Adipose tissue (tissue), 3 donors: ENCODE measurements around the gene ITIH4. TPM values are rescaled to one million over a fixed set of nuclear protein-coding genes. Genes with fewer than 3 reads are reported as not detected.

ENCODE experiments used
- H3K27ac ChIP-seq: one replicate; pipeline ENCODE4 v1.5.1; 2013; ENCODE audit warnings: low read depth, low read length
- WGBS, 3 donors: extraction: QIAGEN DNeasy Blood & Tissue Kit; methylation state at CpG; one replicate each; pipeline ENCODE4 v1.1.7; 2013; 5-methylcytosine and 5-hydroxymethylcytosine counted together
- polyA plus RNA-seq, 3 donors: library from polyadenylated mRNA; stranded (reverse); fragments of 200-250 nt; gene quantifications; one replicate each; pipeline ENCODE4 v1.2.3, GENCODE V29; 2013
- donor health status: healthy with polysubstance abuse.
- donor health status: Bipolar disorder and iron deficiency.
- donor health status: healthy.

Gene ITIH4
- polyA plus RNA-seq: 10 to 100 TPM in 2 of 3 donors, 1 to 10 TPM in 1; 4.0 to 55.2 (median 21.1) TPM

- 69 to 83% (median 81%) methylated on average over 16 of the region's 16 CpGs for WGBS, 3 donors
- H3K27ac ChIP-seq: no peak within 1 kb of the TSS
These were observed at the start of gene ITIH4 for GRCh38 chr3:52830535-52831258. ITIH4 (minus strand) TSS chr3:52830672; CDS start chr3:52830642, 30 bp downstream.

- no peak overlapping the region for H3K27ac ChIP-seq
- WGBS, 3 donors: 90 to 96% (median 96%) methylated on average over 5 of the region's 5 CpGs
These were observed 49.6 kb upstream of the ITIH4 start for GRCh38 chr3:52880047-52880446.

GRCh38 chr3:52879581-52879980 is 49.1 kb upstream of the ITIH4 start:
- WGBS, 3 donors: 92 to 96% (median 95%) methylated on average over 4 of the region's 4 CpGs

DNA sequence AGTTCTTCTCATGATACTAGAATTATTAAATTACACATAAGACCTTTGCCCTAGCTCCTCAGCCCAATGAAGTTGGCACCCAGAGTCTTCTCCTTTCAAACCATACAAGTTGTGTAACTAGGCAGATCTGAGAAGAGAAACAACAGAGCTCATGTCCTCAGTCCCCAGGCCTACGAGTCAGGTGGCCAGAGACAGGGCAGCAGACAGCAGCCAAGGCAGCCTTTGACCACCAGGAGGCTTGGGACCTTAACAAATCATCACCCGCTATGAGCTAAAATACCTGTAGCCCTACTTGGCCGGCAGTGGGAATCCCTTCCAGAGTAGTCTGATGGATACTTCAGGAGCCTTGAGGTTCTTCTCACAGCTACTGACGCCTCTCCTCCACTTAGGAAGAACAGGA is 48.6 kb upstream of the ITIH4 start:
- WGBS, 3 donors: 92 to 99% (median 96%) methylated on average over 4 of the region's 4 CpGs
- no peak overlapping the region for H3K27ac ChIP-seq

More at GRCh38 chr3:52879581-52879980, 49.1 kb upstream of the ITIH4 start:
- H3K27ac ChIP-seq: no peak overlapping the region

DNA sequence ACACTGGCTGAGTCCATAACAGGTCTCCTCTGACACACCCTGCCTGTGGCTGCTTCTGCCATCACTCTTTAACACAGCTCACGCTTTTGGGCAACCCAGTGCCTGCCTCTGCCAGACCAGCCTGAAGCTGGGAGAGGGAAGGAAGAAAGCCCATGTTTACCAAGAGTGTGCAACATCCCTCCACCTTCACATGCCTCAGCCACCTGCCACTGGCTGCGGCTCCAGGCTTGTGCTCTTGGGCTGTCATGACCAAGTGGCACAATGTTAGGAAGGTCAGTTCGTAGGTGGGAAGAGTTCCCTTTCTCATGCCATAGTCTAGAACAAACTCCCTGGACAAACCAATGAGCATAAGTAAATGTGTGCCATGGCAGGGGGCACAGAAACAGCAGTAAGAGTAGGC is 46.6 kb upstream of the ITIH4 start:
- H3K27ac ChIP-seq: no peak overlapping the region
- WGBS, 3 donors: 60 to 78% (median 69%) methylated on average over 3 of the region's 3 CpGs

GRCh38 chr3:52874864-52875587 is 44.6 kb upstream of the ITIH4 start:
- H3K27ac ChIP-seq: no peak overlapping the region
- 83 to 91% (median 87%) methylated on average over 9 of the region's 9 CpGs for WGBS, 3 donors

DNA sequence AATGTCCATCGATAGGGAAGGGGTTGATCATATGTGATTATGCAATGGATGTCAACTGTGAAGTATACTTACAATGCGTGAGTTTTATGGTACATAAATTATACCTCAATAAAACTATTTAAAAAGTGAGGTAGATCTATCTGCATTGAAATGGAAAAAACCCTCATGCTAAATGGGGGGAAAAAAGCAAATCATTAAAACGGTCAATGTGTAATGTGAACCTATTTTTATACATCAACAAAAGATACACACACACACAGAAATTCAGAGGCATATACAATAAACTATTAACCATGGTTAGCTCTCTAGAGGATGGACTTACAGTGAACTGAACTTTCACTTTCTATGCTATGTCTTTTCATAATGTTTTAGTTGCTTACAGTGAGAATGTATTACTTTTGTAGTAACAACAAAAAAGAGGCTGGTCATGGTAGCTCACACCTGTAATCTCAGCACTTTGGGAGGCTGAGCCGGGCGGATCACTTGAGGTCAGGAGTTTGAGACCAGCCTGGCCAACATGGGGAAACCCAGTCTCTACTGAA is 43.8 kb upstream of the ITIH4 start:
- H3K27ac ChIP-seq: no peak overlapping the region
- WGBS, 3 donors: 76 to 82% (median 80%) methylated on average over 5 of the region's 5 CpGs

GRCh38 chr3:52873433-52874159 is 43.1 kb upstream of the ITIH4 start:
- 67 to 72% (median 69%) methylated on average over 8 of the region's 8 CpGs for WGBS, 3 donors
- H3K27ac ChIP-seq: no peak overlapping the region

DNA sequence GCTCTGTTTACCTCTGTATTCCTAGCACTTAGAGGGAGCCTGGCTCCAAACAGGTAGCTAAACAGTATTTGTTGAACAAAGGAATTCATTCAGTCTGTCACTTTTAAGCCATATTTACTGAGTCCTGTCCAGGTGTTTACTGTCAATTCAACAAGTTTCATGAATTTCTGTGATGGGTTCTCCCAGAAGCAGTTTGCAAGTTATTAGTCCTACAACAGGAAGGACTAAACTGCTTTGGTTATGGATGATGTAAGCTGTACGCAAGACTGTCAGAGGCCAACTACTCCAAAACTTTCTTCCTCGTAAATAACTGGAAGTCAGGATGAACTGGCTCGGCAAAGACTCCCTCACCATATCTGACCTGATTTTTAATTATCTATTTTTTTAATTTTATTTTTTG is 41.8 kb upstream of the ITIH4 start:
- WGBS, 3 donors: 67 to 86% (median 69%) methylated on average over 3 of the region's 3 CpGs
- no peak overlapping the region for H3K27ac ChIP-seq

- WGBS, 3 donors: 75 to 79% (median 76%) methylated on average over 9 of the region's 9 CpGs
- H3K27ac ChIP-seq: no peak overlapping the region
These were observed 41.3 kb upstream of the ITIH4 start for GRCh38 chr3:52871761-52872160.

GRCh38 chr3:52870471-52870870 is 40.0 kb upstream of the ITIH4 start:
- H3K27ac ChIP-seq: no peak overlapping the region
- 93 to 96% (median 95%) methylated on average over 10 of the region's 10 CpGs for WGBS, 3 donors

- H3K27ac ChIP-seq: no peak overlapping the region
- 91 to 96% (median 96%) methylated on average over 12 of the region's 12 CpGs for whole genome bisulfite sequencing, 3 donors
These were observed 36.0 kb upstream of the ITIH4 start for GRCh38 chr3:52866427-52866826.

DNA sequence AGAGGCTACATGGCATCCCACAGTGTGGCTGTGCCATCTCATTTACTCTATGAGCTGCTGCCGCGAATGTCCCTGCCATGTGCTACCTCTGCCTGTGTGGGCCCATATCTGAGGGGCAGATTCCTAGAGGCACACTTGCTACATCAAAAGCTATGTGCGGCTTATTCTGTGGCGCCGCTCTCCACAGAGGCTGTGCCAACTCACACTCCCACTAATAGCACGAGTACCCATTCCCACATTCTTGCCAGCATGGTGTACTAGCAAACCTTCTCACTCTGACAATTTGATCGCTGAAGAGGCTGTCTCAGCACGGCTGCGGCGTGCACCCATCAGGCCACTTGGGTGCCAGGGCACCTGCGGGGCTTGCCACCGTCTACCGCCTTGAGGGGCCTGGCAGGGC is 35.5 kb upstream of the ITIH4 start:
- 96 to 98% (median 96%) methylated on average over 13 of the region's 13 CpGs for WGBS, 3 donors
- H3K27ac ChIP-seq: no peak overlapping the region

DNA sequence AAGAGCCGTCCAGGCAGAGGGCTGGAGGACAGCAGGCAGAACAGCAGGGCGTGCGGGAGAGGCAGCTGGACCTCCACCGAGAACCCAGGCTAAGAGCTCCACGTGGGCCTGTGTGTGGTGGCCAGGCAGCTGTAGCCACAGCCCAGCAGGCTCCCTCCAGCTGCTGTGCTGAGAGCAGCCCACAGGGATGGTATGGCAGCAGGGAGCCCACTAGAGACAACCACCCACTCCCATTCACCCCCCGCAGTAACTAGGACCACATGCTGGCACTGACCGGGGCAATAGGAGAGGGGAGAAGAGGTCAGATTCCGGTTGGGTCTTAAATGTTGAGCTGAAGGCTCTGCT is 29.9 kb upstream of the ITIH4 start:
- H3K27ac ChIP-seq: no peak overlapping the region
- WGBS, 3 donors: 86 to 95% (median 86%) methylated on average over 8 of the region's 8 CpGs

- 65 to 90% (median 87%) methylated on average over 8 of the region's 8 CpGs for WGBS, 3 donors
- H3K27ac ChIP-seq: no peak overlapping the region
These were observed 29.4 kb upstream of the ITIH4 start for GRCh38 chr3:52859686-52860423.

DNA sequence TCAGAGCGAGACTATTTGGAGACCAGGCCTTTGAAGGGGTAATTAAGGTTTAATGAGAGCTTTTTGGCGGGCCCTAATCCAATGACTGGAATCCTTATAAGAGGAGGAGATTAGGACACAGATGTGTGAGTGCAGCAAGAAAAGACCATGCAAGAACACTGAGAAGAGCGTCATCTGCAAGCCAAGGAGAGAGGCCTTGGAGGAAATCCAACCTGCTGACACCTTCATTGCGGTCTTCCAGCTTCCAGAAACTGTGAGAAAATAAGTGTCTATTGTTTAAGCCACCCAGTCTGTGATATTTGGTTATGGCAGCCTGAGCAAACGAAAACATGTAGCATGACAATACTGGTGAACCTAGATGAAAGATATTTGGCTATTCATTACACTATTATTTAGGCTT is 27.4 kb upstream of the ITIH4 start:
- 71 to 97% (median 95%) methylated on average over 5 of the region's 5 CpGs for WGBS, 3 donors
- H3K27ac ChIP-seq: no peak overlapping the region

- WGBS, 3 donors: 77 to 80% (median 79%) methylated on average over 3 of the region's 3 CpGs
- no peak overlapping the region for H3K27ac ChIP-seq
These were observed 26.7 kb upstream of the ITIH4 start for GRCh38 chr3:52857133-52857532.

DNA sequence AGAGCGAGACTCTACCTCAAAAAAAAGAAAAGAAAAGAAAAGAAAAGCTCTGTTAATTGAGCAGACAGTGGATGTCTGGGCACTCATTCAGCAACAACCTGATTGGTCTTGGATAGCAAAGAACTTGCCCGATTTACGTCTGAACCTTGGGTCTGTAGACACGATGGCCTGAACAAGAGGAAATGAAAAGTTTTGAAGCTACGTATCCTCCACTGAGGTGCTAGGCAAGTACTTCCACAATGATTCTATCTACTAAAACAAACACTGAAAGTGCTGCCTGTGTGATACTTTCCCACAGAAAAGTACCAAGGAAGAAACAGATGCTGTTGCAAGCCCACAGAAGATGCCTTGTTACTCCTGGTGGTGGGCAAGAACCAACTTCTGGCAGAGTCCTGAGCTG is 26.2 kb upstream of the ITIH4 start:
- no peak overlapping the region for H3K27ac ChIP-seq
- 64 to 91% (median 90%) methylated on average over 5 of the region's 5 CpGs for WGBS, 3 donors
